AG04449 (cell line): ENCODE measurements around the gene TFDP2.

Experiments used
- CTCF ChIA-PET: fragments of 350-600 bp; formaldehyde crosslinking; extraction: SDS; loops from one replicate; lab custom pipeline; 2021; ENCODE audit warnings: antibody characterized with exemption; lab: Yijun Ruan, JAX
- POLR2A ChIA-PET: fragments of 400-600, 350-600 bp; formaldehyde crosslinking; extraction: SDS; loops from one replicate; lab custom pipeline; 2020; ENCODE audit warnings: antibody characterized with exemption, inconsistent platforms; lab: Yijun Ruan, JAX
- DNase-seq: peaks from one replicate; pipeline ENCODE4 v3.0.0-alpha.2; 2010; ENCODE audit warnings: low read depth, low spot score
- H3K4me3 ChIP-seq: 2 replicates; pipeline ENCODE4 v1.5.1; 2011; ENCODE audit warnings: low read depth, mild to moderate bottlenecking, control low read depth, low read length
- CTCF ChIP-seq: IDR thresholded peaks from one replicate; pipeline ENCODE4 v1.5.1; 2011; ENCODE audit warnings: mild to moderate bottlenecking, moderate library complexity, low read length, control low read depth, inconsistent platforms; ENCODE audit not compliant: insufficient read depth; ENCODE audit errors: missing control alignments

TFDP2 gene

GRCh38 chr3:141969711-141970110, 179.6 kb downstream of the TFDP2 start:
- ChIA-PET CTCF (interaction anchor here (0.7 to 3.5 kb wide), 3 partner anchors 9 to 156 kb away, joined by 3 to 12 read pairs (median 3); no protein-coding TSS in a partner anchor), POLR2A (no interaction called here)
- H3K4me3 ChIP-seq: no peak overlapping the region
- TF ChIP-seq CTCF: no peak
- DNase-seq: no peak

GRCh38 chr3:141965471-141965870, 183.9 kb downstream of the TFDP2 start:
- ChIA-PET POLR2A (no interaction called here), CTCF (no interaction called here)
- no peak overlapping the region for H3K4me3 ChIP-seq
- DNase-seq: no peak
- TF ChIP-seq CTCF: no peak

DNA sequence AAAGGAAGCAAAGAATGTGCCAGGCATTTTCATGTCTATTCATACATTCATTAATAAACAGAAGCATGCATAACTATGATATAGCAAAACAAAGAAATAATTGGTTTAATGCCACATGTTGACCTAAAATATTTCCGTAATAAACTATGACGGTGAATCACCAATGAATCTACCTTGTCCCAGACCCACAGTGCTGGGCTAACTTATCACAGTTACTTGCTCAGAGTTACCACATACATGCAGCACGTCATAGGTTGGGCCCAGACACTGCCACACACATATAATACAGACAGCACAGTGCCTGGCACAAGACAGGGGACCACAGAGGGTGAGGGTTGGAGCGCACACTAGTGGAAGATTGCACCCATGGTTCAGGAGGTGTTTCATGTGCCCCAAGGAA, 186.0 kb downstream of the TFDP2 start:
- TF ChIP-seq CTCF: no peak
- CTCF ChIA-PET: interaction anchor here (0.6 to 2.2 kb wide), 8 partner anchors 9 to 316 kb away, joined by 3 to 15 read pairs (median 4); no protein-coding TSS in a partner anchor
- POLR2A ChIA-PET: no interaction called here
- H3K4me3 ChIP-seq: no peak overlapping the region
- DNase-seq: no peak

DNA sequence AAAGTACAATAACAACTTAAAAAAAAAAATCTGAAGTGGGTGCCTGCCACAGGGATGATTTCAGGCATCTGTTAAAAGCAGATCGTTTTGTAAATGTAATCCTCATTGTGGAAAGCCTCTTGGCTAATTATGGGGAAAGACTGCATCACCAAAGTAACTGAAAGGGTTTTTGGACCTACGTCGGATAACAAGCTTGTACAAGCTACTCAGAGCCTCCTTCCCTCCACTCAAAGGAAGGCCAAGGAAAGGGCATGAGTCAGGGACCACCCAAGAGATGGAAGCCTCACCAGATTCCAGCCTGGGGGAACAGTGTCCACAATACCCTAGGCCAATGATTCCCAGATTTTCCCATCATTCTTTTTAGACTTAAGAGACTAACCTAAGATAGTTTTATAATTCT, 188.6 kb downstream of the TFDP2 start:
- H3K4me3 ChIP-seq: no peak overlapping the region
- CTCF ChIA-PET: interaction anchor here (0.6 to 2.7 kb wide), 2 partner anchors 10 to 36 kb away, joined by 3 to 12 read pairs; no protein-coding TSS in a partner anchor
- no peak for TF ChIP-seq CTCF
- POLR2A ChIA-PET: interaction anchor here (1.1 kb wide), 1 partner anchor 84 kb away, joined by 6 read pairs; the partner anchor contains the start of gene ATP1B3
- DNase-seq: no peak

DNA sequence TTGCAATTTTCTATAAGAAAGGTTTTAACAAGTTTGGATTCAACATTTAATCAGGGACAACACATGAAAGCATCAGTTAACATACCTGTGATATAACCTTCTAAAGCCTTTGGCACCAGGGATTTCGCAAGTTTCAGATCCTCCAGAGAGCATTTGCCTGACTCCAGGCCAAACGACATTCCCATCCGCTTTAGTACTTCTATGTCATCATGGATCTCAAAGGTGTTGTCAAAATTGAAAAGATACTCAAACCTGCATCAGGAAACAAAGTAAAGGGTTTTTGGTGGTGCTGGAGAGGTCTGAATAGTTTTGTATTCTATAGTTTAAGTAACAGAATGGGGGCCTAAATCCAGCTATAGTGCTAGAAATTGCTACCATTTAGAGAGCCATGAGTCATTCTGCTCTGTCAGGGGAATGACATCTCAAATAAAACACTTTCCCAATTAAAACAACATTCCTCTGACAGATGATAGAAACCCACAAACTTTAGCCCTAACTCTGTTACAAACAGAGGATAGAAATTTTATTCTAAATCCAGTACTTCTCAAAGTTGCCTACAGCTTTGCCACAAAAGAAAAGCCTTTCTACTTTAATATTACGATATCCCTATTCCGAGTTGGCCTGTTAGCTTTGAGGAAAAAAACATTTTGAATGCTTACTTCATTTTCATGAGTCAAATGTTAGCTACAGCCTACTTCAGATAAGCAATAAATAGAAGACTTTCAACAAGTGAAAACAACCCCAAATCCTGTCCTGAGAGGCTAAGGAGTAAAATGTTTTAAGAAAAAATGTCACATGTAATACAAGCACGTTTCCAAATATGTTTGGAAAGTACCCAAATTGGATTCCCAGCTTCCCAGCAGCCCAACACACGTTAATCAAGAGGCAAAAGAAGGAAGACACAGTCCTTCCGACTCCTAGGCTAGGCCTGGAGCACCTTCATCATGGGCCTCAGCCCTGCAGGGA, 189.5 kb downstream of the TFDP2 start:
- no peak for TF ChIP-seq CTCF
- no peak for DNase-seq
- CTCF ChIA-PET: interaction anchor here (0.6 to 2.7 kb wide), 2 partner anchors 11 to 37 kb away, joined by 3 to 12 read pairs; no protein-coding TSS in a partner anchor

DNA sequence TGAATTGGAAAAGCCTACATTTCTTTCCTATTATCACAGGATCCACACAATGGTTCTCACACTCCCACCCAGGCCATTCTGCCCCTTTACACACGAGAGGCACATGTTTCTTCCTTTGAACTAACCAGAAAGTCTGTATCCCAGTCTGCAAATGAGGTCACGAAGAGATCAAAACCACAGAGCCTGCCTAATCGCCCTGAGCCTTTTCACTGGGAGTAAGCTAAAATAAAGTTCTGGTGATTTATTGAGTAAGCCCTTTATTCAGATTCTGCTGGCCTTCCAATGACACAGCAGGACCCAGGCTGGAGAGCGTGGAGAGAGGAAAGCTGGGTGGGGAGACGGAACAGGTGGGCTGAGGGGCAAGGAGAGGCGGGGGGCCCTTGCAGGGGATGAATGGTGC, 194.2 kb downstream of the TFDP2 start:
- POLR2A ChIA-PET: interaction anchor here (1.3 kb wide), 1 partner anchor 78 kb away, joined by 4 read pairs; the partner anchor contains the start of gene ATP1B3
- H3K4me3 ChIP-seq: no peak overlapping the region; the same call in 1 of the 2 replicates
- no peak for DNase-seq
- no peak for TF ChIP-seq CTCF
- CTCF ChIA-PET: interaction anchor here (0.8 to 1.4 kb wide), 2 partner anchors 42 to 325 kb away, joined by 3 read pairs; no protein-coding TSS in a partner anchor

More for the DNA sequence above, 189.5 kb downstream of the TFDP2 start:
- POLR2A ChIA-PET: interaction anchor here (0.6 to 1.1 kb wide), 2 partner anchors 83 to 1180 kb away, joined by 4 to 6 read pairs; partner anchors contain the start of gene ATP1B3
- H3K4me3 ChIP-seq: no peak overlapping the region
